NCI-H2171 (cell line): ENCODE data around the gene STRA6.

Experiments used
- DNase-seq: peaks from one replicate; lab custom pipeline; 2025; lab: John Stamatoyannopoulos, UW

STRA6 gene

DNA sequence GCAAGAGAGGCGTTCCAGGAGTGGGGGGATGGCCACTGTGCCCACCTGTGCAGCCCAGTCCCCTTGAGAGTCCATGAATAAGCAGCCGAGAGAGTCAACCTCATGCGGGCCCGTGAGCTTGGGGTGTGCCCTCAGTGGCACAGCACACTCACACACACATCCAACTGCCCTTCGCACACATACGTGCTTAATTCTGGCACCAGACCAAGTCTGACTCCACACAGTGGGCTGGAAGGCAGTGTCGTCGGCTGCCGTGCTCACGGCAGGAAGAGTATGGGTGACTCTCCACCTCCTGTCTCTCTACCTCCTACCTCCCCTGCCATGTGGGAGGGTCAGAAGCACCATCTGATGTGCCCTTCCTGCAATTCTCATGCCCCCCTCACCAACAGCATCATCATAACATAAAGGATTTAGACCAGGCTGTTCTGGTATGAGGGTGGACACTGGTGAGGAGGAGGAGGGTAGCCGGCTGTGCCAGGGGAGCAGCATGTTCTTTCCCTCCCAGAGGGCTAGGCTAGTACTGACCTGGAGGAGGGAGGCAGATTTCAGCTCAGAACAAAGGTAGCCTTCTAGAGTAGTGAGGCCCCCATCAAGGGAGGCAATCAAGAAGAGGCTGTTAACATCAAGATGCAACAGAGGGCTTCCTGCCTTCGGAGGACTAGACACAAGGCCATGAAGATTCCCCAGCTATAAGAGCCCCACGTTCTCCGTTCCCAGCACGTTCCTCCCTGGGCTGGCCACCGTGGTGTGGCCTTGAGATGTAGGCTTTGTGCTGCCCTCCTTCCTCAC, 5.3 kb upstream of the STRA6 start:
- DNase-seq: no peak

DNA sequence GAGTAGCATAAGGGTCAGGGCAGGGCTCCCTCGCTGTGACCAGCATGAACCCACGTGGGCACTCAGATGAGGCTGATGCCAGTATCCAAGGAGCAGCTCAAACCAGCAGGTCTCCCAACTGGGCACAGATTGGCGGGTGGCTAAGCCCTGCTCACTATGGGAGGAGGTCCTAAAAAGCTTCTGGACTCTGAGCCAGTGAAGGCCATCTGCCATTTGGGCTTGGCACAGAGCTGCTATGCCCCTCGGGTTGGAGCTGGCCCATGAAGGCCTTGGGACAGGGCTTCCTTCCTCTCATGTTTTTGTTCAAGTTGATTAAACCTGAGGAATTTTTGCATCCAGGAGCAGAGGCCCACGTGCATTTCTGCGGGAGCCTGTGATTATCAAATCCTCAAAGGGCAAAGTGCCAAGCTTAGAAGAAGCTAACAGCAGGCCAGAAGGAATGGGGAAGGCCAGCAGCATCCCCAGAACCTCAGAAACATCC, 4.3 kb upstream of the STRA6 start:
- DNase-seq: no peak

DNA sequence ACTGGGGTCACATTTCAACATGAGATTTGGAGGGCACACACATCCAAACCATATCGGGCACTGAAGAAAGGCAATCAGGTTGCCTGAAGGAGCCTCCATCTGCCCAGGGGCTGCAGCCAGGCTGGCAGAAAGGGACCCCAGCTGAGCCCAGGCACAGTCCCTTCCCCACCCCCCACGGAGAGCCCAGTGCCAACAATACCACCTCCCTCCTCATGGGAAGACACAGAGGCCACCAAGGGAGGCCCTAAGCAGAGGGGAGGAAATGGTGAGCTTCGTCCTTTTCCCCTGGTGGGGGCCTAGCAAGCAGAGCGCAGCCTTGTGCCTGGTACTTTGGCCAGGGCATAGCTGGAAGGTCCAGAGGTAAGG, 3.0 kb upstream of the STRA6 start:
- no peak for DNase-seq

DNA sequence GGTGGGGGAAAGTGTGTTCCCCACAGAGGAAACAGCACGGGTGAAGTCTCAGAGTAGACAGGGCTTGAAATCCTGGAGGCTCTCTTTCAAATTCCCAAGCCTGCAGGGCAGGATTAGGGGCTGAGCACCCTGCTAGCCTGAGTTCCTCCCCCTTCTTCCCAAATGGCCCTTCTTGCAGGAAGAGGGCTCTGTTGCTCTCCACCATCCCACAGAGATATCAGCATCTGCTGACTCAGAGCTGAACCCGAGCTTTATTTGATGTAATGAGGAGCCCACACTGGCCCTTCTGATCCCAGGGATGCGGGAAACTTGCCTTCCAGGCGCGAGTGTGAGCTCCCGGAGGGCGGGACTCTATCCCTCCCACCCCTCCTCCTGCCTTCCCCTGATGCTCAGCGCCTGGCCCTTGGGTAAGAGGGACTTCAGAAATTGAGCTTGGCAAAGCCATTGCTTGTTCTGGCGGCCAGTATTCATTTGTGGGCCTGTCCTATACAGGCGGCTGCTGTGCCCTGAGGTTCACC, 1.4 kb upstream of the STRA6 start:
- no peak for DNase-seq

DNA sequence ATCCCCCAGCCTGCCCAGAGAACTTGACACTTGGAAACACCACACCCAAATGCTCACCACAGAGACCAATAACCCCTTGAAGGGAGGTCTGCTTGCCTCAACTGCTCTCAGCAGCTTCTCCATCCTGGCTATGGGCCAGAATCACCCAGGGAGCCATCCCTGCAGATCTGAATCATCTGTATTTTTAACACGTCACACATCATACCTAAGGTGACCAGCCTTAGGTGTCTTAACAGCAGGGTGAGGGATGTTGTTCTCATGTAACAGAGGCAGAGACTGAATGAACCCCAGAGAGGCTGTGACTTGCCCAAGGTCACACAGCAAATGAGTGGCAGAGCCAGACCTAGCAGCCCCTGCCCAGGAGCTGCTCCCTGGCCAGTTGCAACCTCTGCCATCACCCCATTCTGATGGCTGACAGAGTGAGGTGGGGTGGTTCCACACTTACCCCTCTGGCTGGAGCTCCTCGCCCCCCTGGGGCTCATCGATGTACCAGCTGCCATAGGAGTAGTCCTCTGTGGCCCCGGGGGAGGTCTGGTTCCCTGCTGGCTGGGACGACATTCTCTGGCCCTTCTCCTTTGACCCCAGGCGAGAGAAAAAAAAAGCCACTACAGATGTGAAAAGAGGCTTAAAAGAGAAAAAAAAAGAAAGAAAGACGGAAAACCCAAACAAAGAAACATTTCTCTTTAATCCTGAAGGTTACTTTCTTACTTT, 722 bp downstream of the STRA6 start:
- DNase-seq: no peak

DNA sequence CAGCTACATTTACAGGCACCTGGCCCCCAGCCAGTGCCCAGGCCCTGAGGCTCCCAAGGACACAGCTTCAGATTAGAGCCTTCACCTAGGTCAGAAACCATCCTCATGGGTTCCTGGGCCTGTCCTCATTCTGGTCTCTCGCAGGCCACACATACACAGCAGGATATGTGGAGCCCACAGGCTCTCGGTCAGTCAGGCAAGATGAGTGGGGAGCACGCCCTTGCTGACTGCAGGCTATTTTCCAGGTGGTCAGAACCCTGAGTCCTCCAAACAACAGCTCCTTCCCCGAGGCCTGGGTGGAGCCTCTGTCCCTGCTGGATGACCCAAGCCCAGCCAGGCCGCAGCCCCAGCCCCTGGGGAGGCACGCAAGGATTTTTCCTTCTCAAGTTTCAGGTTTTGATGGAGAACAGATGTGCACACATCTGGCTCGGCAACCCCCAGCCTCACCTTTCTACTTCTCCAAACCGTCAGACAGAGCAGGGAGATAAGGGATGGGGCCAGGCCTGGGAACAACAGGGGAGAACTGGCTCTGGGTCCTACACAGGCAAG, 1.6 kb downstream of the STRA6 start:
- no peak for DNase-seq

DNA sequence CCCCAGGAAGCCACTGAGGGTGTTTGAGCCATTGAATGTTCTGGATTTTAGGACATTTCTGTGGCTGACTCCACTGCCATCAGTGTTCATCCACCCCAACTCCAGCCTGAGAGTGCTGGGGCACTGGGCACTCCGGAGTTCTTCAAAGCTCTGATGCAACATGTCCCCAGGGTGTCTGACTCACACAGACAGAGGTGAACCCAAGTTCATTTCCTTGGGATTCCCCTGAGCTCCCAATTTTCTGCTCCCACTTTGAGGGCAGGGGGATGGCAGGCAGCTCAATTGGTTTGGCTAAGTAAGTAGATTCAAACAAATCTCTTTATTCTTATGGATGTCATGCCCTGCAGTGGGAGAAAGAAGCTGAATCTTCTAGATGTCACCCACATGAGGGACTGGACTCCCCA, 2.2 kb downstream of the STRA6 start:
- no peak for DNase-seq

DNA sequence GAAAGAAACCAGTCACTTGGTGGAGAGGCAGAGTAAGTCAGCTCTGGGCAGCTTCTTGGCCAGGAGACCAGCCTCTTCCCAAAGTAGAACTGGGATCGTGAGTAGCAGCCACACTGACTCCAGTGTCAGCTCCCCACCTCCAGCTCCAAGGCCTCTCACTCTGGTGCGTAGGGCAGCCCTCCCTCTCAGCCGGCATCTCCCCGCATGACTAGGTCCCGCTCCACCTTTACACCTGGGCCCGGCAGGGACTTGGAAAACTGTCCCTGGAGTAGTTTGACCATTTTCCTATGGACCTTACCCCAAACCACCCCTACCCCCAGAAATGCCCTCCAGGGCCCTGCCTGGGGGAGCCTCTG, 3.3 kb downstream of the STRA6 start:
- DNase-seq: no peak

DNA sequence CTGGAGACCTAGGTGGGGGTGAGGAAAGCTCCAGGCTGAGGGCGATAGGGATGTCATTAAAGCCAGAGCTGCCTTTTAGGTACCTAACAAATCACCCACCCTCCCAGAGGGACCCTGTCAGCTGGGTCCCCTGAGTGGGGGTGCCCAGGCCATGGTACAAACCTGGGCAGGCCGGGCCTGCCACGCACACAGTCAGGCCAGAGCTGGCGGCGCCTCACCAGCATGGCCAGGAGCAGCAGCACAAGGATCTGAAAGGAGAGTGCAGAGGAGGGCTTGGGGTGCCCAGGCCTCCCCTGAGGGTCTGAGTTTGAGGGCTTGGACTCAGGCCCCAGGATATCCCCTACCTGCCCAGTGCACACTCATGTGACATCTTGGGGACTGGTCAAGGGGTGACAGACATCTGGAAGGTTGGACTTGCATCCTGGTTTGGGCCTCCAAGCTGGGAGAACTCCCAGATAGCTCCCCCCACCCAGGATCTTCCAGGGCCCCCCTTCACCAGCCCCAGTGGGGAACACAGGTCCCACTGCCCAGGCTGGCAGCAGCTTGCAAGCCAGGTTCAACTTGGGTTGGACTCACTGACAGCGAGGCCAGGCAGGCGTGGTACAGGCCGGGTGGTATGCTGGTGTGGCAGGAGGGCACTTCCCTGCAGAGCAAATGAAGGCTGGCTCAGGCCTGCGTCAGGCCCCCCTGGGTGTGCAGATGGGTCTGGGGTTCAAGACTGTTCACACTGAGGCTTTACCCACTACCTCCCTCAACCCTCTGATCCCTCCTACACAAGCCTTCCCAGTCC, 5.2 kb downstream of the STRA6 start:
- DNase-seq: no peak

DNA sequence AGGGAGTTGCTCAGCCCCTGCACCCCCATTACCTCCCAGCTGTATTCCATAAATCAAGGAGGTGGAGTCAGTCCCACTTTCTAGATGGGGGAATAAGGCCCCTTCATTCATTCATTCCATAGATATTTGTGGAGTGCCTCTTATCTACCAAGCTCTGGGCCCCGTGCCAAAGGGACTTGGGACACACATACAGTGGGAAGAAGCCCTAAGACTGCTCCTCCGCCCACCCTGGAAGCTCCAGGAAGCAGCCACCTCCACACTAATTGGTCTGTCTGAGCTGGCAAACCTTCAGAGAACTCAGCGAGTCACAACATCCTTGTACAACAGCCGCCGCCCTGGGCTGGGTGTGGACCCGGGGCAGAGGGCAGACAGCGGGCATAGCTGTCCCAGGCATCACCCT, 6.4 kb downstream of the STRA6 start:
- no peak for DNase-seq

DNA sequence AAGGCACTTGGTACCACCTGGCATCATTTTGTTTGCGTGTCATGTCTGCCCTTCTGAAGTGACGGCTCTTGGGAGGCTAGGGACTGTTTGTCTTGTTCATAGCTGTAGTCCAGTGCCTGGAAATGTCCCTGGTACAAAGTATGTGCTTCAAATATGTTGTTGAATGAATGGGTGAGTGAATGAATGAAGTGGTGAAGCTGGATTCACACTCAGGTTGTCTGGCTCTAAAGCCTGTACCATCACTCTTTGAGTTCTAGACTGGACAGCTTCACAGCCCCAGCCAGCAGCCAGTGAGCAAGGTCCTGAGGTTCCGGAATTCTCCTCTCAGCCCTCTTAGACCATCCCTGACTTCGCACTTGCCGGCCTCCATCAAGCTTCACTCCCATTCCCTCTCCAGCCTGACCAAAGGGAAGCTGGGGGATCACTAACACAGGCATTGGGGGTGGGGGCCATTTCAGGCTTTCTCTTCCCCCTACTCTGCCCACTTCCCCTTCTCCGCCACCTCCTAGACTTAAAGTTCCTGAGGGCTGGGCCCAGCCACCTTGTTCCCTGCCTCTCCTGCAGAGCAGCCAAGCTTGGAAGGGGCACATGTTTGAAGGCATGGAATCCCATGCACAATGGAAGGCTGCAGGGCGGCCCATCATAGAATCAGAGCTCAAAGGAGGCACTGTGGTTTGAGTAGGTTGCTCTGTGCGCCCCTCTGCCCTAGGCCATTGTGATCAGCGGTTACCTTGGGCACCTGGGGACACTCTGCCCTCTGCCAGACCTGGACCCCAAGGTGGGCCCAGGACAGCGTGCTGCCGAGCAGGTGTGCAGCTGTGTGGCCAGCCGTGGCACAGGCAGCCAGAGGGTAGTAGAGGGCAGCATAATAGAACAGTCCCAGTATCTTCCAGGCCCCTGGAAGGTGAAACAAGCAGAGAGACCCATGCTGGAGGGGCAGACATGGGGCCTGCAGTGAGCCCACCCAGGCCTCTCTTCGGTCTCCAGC, 7.7 kb downstream of the STRA6 start:
- DNase-seq: no peak

DNA sequence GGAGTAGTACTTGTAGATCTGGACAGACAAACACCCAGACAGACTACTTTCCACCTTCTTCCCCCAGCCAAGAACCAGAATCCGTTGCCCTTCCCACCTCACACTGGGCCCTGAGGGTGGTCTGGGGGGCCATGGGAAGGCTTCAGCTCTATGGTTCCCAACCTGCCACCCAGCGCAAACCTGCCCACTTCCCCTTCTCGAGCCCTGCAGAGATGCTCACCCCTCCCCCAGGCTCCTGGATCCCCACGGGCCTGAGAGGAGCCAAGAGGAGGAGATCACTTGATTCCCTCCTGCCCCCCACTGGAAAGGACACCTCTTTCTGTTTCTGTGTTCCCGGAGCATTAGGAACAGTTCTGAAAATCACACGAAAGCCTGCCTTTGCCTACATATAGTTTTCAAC, 8.7 kb downstream of the STRA6 start:
- DNase-seq: no peak

DNA sequence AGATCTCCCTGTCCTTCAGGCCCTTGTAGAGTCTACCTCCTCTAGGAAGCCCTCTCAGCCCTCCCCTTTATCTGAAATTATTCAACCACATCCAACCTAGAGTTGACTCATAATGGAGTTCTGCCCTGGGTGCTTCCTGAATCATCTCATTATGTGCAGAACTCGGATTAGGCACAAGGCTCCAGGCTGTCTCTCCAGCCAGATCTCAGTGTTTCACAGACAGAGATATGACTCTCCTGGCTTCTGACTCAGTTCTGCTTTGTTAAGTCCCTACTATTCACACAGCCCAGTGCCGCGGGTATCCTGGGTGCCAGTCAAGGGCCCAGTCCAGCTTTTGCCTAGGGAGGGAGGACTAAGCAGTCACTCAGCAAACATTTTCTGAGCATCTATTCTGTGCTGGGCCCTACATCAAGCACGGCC, 9.3 kb downstream of the STRA6 start:
- no peak for DNase-seq

DNA sequence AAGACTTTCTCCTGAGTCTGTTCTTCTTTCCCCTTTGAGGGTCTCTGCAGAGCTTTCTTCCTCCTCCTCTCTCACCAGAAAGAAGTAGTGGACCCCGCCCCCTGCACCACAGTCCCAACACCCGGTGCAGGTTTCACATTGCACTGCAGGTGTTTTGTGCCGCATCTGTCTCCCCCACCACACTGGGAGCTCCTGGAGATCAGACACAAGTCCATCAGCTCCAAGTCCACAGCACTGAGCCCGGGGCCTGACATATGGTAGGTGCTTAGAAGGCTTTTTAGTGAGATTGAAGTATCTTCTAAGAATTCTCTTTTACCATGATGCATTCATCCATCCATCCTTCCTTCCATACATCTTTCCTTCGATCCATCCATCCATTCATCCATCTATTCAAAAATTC, 9.8 kb downstream of the STRA6 start:
- DNase-seq: no peak

DNA sequence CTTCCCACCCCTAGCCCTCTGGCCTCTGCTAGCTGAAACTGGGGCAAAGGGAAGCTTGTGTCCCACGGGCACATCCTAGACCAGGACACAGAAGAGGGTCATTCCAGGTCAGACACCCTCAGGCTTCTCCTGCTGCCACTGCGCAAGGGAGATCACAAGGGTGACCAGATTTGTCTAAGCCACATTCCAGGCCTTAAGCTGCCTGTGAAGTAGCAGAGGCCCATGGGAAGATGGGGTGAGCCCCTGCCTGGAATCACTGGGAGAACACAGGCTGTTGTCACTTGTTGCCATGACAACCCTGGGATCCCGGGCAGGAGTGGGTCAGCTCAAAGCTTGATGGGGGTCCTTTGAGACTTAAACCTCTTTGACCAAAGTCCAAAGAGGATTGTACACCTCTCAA, 10.8 kb downstream of the STRA6 start:
- no peak for DNase-seq

DNA sequence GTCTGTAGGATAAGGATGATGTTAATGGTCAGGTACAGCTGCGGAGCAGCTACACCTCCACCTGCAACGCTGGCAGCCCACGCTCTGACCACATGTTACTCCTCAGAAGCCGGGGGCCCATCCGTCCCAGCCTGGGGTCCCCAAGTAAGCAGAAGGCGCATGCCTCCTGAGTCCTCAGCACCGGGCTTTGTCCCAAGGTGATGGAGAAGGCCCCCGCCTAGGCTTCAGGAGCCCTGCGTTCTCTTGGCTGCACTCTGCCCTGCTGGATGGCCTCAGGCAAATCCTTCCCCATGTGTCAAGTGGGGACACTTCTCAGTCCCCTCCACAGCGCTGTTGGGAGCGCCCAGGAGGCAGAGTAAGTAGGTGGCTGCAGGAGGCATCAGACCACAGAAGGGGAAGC, 14.4 kb downstream of the STRA6 start:
- no peak for DNase-seq

DNA sequence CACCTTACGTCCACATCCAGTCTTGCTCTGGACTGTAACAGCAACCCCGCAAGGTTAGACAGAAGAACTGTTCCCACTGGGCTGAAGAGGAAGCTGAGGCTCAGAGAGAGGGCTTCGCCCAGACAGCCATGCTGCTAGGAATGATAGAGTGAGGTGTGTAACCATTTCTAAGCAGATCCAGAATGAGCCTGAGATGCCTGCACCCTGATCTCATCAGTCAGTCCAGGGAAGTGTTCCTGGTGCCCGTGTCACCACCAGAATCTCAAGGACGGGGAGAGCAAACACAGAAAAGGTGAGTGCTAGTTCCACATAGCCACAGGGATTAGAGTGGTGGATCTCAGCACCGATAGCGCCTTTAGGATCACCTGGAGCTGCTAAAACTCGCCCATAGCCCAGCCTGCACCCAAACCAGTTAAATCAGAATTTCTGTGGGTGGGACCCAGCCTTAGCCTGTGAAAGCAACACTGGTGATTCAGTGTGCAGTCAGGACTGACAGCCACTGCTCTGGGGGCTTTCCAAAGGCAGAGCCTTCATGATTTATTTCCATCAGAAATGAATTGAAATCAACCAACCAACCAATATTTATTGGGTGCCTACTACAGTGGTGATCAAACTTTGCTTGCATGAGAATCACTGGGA, 16.8 kb downstream of the STRA6 start:
- DNase-seq: no peak

DNA sequence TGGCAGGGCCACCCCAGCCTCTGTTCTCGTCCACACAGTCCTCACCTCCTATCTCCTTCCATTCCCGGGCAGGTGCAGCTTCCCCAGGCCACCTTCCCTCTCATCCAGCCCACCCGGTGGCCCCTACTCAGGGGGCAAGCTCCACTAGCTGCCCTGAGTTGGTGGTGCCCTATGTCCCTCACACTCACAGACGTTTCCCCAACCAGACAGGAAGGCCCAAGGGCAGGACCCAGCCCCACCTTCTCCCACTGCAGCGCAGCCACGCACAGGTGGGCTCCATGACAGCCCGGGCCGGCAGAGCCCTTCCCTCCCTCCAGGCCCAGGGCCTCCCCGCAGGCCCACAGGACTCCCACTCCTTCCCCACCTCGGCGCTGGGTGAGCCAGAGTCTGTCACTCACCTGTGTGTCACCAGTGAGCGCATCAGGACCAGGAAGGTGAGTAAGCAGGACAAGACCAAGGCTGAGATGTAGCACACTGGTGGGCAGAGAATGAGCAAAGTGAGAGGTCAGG, 17.9 kb downstream of the STRA6 start:
- no peak for DNase-seq

DNA sequence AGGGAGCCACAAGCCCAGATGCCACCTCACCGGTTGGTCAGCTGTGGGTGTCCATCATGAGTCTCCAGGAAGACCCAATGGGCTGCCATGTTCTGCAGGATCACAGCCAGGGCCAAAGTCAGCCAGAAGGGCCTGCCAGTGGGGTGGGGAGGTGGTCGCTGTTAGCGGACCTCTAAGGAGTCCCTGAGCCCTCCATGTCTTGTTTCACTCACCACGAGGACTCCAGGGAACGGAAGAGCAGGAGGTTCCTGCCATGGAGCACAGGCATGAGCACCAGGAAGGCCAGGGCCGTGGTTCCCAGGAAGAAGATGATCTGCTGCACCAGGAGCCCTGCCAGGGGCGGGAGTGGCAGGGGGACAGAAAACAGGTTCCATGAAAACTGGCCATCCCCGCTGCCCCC, 20.5 kb downstream of the STRA6 start:
- no peak for DNase-seq

DNA sequence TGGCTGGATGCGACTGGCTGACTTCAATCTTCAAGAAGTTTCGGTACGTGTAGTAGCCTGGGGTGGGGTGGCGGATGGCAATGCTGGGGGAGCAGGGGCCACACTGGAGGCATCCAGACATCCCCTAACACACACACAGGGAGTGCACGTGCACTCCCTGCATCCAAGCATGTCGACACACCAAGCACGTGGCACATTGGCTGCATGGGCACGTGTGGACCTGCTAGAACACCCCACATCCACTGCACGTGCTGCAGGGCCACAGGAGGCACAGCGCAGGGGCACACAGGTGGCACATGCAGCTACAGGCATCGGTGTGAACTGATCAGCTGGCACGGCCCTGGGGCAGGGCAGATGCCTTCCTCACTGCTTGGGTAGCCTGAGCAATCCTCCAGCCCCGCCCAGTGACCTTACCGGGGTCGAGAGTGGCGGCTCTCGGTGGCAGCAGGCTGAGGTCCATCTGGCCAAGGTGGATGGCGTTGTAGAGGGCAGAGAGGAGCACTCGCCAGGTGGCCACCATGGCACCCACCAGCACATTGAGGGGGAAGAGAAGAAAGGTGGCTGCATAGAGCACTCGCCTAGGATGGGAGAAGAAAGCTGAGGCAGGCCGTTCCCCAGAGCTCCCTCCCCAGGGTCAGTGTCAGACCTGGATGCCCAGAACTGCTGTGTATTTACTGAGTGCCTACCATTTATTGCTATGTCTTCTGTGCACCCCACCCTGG, 21.5 kb downstream of the STRA6 start:
- no peak for DNase-seq
